ENCODE data around the gene SRPK3.
"Not testable (repeated sequence)": the region's sequence is repeated elsewhere in the genome, so short reads cannot be mapped to it uniquely, and the experiment has no call there.

Gene SRPK3

GRCh38 chrX:153735274-153735673 lies 45.6 kb upstream of the SRPK3 start:
- H3K27ac ChIP-seq = no peak overlapping the region
- no peak for TF ChIP-seq CTCF (conservative IDR thresholded peaks at IDR 0.05)

GRCh38 chrX:153736071-153736820 lies 44.6 kb upstream of the SRPK3 start:
- H3K27ac ChIP-seq = no peak overlapping the region
- no peak for TF ChIP-seq CTCF (conservative IDR thresholded peaks at IDR 0.05)

- H3K27ac ChIP-seq = no peak overlapping the region
- no peak for TF ChIP-seq CTCF (conservative IDR thresholded peaks at IDR 0.05)
Measured at GRCh38 chrX:153736871-153737441, 43.9 kb upstream of the SRPK3 start.

- no peak overlapping the region for H3K27ac ChIP-seq
- no peak for TF ChIP-seq CTCF (conservative IDR thresholded peaks at IDR 0.05)
Measured at GRCh38 chrX:153738056-153738605, 42.7 kb upstream of the SRPK3 start.

GRCh38 chrX:153739754-153740486 lies 40.9 kb upstream of the SRPK3 start:
- H3K27ac ChIP-seq = no peak overlapping the region
- no peak for TF ChIP-seq CTCF (conservative IDR thresholded peaks at IDR 0.05)

- TF ChIP-seq CTCF (conservative IDR thresholded peaks at IDR 0.05) = no peak
- no peak overlapping the region for H3K27ac ChIP-seq
Measured at GRCh38 chrX:153740631-153741222, 40.1 kb upstream of the SRPK3 start.

GRCh38 chrX:153741446-153741845 lies 39.4 kb upstream of the SRPK3 start:
- no peak for TF ChIP-seq CTCF (conservative IDR thresholded peaks at IDR 0.05)
- H3K27ac ChIP-seq = no peak overlapping the region

- not testable (repeated sequence) for H3K27ac ChIP-seq
Measured at GRCh38 chrX:153742111-153742510, 38.7 kb upstream of the SRPK3 start.

- H3K27ac ChIP-seq = not testable (repeated sequence)
Measured at GRCh38 chrX:153742796-153743467, 37.9 kb upstream of the SRPK3 start.

- not testable (repeated sequence) for H3K27ac ChIP-seq
Measured at GRCh38 chrX:153743468-153744209, 37.2 kb upstream of the SRPK3 start.

Data from VCaP (cell line).